Measurements from ENCODE around the gene FBXL5. TPM values are rescaled to one million over a fixed set of nuclear protein-coding genes. Genes with fewer than 3 reads are reported as not detected.

Gene FBXL5
- total RNA-seq, 4 donors from 2014 or later = 130 to 213 (median 188) TPM

DNA sequence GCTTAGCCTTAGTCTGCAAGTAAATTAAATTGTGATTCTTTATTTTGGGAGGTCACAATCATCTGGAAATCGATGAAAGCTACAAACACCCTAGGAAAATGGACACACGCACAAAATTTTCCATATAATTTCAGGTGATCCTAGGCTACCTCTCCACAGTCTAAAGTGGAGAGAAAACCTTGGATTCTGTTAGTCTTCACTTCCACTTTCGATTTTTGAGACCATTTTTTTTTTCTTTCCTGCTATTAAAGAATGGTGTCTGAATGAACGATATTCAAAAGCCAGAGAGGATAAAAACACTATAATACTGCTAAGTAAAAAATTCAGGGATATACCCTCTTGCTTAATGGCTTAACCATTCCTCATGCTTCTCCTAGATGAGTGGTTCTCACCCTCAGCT, 1.7 kb downstream of the FBXL5 start:
- TF ChIP-seq, protein P1, sequence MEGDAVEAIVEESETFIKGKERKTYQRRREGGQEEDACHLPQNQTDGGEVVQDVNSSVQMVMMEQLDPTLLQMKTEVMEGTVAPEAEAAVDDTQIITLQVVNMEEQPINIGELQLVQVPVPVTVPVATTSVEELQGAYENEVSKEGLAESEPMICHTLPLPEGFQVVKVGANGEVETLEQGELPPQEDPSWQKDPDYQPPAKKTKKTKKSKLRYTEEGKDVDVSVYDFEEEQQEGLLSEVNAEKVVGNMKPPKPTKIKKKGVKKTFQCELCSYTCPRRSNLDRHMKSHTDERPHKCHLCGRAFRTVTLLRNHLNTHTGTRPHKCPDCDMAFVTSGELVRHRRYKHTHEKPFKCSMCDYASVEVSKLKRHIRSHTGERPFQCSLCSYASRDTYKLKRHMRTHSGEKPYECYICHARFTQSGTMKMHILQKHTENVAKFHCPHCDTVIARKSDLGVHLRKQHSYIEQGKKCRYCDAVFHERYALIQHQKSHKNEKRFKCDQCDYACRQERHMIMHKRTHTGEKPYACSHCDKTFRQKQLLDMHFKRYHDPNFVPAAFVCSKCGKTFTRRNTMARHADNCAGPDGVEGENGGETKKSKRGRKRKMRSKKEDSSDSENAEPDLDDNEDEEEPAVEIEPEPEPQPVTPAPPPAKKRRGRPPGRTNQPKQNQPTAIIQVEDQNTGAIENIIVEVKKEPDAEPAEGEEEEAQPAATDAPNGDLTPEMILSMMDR (IDR thresholded peaks at IDR 0.05) = no peak
- ATAC-seq (ENCODE audit: low FRiP score) = no peak
- DNase-seq (ENCODE audit: low spot score) = no peak

DNA sequence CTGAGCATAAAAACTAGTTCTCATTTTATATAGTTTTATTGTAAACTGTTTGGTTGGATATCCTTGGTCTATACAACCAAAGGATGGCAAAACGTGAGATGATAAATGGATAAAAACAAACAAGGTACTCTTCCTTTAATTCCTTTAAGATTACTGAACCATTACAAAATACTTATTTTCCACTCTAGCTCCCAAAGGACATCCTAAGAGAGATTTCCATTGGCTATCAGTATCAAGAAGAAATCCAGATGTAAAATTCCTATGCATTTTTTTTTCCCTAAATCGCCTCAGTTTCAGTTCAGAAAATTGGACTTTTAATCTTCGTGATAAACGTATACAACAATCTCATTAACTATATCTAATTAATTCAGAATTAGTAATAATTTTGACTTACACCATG, 2.3 kb downstream of the FBXL5 start:
- DNase-seq (ENCODE audit: low spot score) (no peak), ATAC-seq (ENCODE audit: low FRiP score) (no peak)
- TF ChIP-seq, protein P1 (IDR thresholded peaks at IDR 0.05) = no peak

DNA sequence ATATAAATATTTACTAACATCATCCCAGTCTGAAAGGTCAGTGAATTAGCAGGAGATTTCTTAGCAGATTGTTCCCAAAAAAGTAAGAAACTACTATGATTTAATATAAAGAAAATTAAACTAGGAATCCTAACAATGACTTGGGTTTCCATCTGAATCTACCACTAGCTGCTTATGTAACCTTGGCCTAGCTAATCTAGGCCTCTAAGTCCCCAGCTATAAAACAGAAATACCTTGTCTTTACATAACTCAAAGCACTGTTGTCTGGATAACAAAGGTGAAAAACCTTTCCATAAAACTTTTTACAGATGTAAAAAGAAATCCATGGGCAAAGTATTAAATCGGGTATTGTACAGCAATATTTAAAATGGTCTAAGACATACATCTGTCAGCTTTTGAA, 3.0 kb downstream of the FBXL5 start:
- DNase-seq (ENCODE audit: low spot score) (no peak), ATAC-seq (ENCODE audit: low FRiP score) (no peak)
- TF ChIP-seq, protein P1 (IDR thresholded peaks at IDR 0.05) = no peak

DNA sequence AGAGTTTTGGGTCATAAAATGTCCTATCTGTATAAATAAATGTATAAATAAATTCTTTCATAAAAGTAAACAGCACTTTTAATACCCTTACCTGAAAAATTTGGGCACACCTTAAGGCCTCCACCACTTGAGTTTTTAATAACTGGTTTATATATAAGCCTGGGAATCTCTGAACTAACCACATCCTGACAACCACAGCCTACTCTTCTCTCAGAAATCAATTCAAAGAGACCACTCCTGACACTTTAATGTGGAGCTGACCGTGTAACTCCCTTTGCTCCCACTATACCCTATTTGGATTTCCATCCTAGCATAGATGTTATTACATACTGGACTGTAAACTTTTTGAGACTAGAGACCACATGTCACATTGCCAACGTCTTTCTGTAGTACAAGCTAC, 3.5 kb downstream of the FBXL5 start:
- ATAC-seq (ENCODE audit: low FRiP score) (no peak), DNase-seq (ENCODE audit: low spot score) (no peak)
- TF ChIP-seq, protein P1 (IDR thresholded peaks at IDR 0.05) = no peak

DNA sequence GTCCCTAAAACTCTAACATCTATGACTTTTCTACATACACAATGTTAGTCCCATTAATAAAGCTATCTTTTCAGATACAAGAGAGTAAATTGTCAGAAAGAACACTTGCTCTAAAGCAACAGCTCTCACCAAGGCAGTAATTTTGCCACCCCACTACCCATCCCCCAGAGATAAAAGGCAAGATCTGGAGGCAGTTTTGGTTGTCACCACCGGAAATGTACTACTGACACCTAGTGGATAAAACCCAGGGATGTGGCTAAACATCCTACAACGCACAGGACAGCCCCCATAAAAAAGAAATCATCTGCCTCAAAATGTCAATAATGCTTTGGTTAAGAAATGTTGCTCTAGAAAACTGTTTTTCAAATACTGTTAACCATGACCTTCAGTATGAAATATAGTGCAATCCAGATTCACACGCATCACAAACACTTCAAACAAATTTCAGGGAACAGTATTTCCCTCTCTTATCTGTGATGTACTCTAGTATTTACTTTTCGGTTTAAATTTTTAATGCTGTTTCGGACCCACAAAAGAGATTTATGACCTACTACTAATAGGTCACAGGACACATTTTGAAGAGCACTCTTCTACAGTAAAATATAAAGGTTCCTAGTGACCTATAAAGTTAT, 5.1 kb downstream of the FBXL5 start:
- TF ChIP-seq, protein P1 (IDR thresholded peaks at IDR 0.05) = peak in 1 of 3 donors; percentile 45
- ATAC-seq (ENCODE audit: low FRiP score) (peak; percentile 38), DNase-seq (ENCODE audit: low spot score) (no peak)

DNA sequence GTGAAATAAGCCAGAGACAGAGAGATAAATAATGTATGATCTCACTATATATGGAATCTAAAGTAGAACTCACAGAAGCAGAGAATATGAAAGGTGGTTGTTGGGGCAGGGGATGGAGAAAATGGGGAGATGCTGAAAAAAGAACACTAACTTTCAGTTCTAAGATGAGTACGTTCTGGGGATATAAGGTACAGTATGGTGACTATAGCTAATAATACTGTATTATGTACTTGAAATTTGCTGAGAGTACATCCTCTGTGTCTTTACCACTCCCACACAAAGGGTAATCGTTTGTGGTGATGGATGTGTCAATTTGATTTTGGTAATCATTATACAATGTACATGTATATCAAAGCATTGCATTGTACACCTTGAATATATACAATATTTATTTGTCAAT, 6.6 kb downstream of the FBXL5 start:
- ATAC-seq (ENCODE audit: low FRiP score) = no peak
- TF ChIP-seq, protein P1 (IDR thresholded peaks at IDR 0.05) = no peak
- DNase-seq (ENCODE audit: low spot score) = no peak

DNA sequence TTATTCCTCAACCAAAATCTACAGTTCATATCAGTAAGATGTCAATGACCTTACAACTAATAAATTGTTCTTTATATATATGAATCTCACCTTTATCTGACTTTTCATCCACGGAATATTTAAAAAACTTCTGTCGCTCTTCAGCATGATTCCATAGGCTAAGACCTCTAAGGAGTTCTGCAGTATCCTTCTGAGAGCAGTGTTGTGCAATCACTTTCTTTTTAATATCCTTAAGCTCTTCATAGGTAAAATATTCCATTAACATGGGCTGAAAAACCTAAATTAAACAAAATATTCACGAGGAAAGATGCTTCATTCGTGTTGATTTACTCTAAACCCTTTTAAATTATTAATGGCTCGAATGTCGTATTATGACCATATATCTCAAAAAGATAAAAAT, 16.7 kb downstream of the FBXL5 start:
- ATAC-seq (ENCODE audit: low FRiP score) (no peak), DNase-seq (ENCODE audit: low spot score) (no peak)
- TF ChIP-seq, protein P1 (IDR thresholded peaks at IDR 0.05) = no peak
